OCI-LY1 (cell line): ENCODE measurements around the gene ESPL1.
A peak's percentile ranks its signal among the peaks of the same experiment; 100 is the strongest.

Experiments used
- H2AFZ ChIP-seq: fragments of 200-600 bp; sonication (generic), shearing (Covaris generic); 2 replicates; pipeline ENCODE4 v1.6.0; 2014; ENCODE audit warnings: antibody characterized with exemption, mild to moderate bottlenecking, low read length
- H3F3A ChIP-seq: fragments of 200-600 bp; sonication (generic), shearing (Covaris generic); 2 replicates; pipeline ENCODE4 v1.6.0; 2014; ENCODE audit warnings: mild to moderate bottlenecking, antibody characterized with exemption, low read length, moderate library complexity; ENCODE audit not compliant: insufficient read depth
- H3K27ac ChIP-seq: fragments of 200-600 bp; sonication (generic); 2 replicates; pipeline ENCODE4 v1.5.1; 2014; ENCODE audit warnings: low read length, mixed run types, mild to moderate bottlenecking, low read depth; ENCODE audit not compliant: poor library complexity, severe bottlenecking
- H3K27me3 ChIP-seq: fragments of 200-600 bp; sonication (generic); 2 replicates; pipeline ENCODE4 v1.6.0; 2014; ENCODE audit warnings: antibody characterized with exemption, mild to moderate bottlenecking, low read length, moderate library complexity; ENCODE audit not compliant: insufficient read depth
- H3K36me3 ChIP-seq: fragments of 200-600 bp; sonication (generic); 2 replicates; pipeline ENCODE4 v1.6.1; 2014; ENCODE audit warnings: mild to moderate bottlenecking, antibody characterized with exemption, low read length, moderate library complexity, mixed read lengths; ENCODE audit not compliant: insufficient read depth
- H3K4me1 ChIP-seq: fragments of 200-600 bp; sonication (generic); 2 replicates; pipeline ENCODE4 v1.5.1; 2014; ENCODE audit warnings: mild to moderate bottlenecking, low read length, moderate library complexity; ENCODE audit not compliant: insufficient read depth, severe bottlenecking
- H3K4me2 ChIP-seq: fragments of 200-600 bp; sonication (generic), shearing (Covaris generic); 2 replicates; pipeline ENCODE4 v1.6.1; 2014; ENCODE audit warnings: low read length
- H3K4me3 ChIP-seq: fragments of 200-600 bp; sonication (generic); 2 replicates; pipeline ENCODE4 v1.5.1; 2014; ENCODE audit warnings: low read length, low read depth, mild to moderate bottlenecking, mixed read lengths; ENCODE audit not compliant: poor library complexity, severe bottlenecking
- H3K79me2 ChIP-seq: fragments of 200-600 bp; shearing (Covaris generic); 2 replicates; pipeline ENCODE4 v1.6.1; 2016; ENCODE audit warnings: mixed run types, low read length, mixed read lengths; ENCODE audit not compliant: insufficient read depth
- H3K9ac ChIP-seq: fragments of 200-600 bp; sonication (generic), shearing (Covaris generic); 2 replicates; pipeline ENCODE4 v1.6.1; 2014; ENCODE audit warnings: mild to moderate bottlenecking, low read length, mixed read lengths
- H3K9me2 ChIP-seq: fragments of 200-600 bp; sonication (generic), shearing (Covaris generic); 2 replicates; pipeline ENCODE4 v1.6.1; 2014; ENCODE audit warnings: low read depth, mild to moderate bottlenecking, low read length, mixed read lengths
- H3K9me3 ChIP-seq: fragments of 200-600 bp; shearing (Covaris generic); 2 replicates; pipeline ENCODE4 v1.6.1; 2014; ENCODE audit warnings: low read length, mixed read lengths
- H4K20me1 ChIP-seq: fragments of 200-600 bp; sonication (generic), shearing (Covaris generic); 2 replicates; pipeline ENCODE4 v1.6.0; 2016; ENCODE audit warnings: mild to moderate bottlenecking, low read length; ENCODE audit not compliant: insufficient read depth
- EZH2 ChIP-seq: fragments of 200-600 bp; sonication (generic), shearing (Covaris generic); IDR thresholded peaks from 2 replicates; pipeline ENCODE4 v1.8.0; 2017; ENCODE audit warnings: borderline replicate concordance, mixed run types, mild to moderate bottlenecking, antibody characterized with exemption, low read length, moderate library complexity, mixed read lengths
- TF ChIP-seq, protein P1 (sequence below): fragments of 200-600 bp; sonication (generic), shearing (Covaris generic); IDR thresholded peaks from 2 replicates; pipeline ENCODE4 v1.5.1; 2017; ENCODE audit warnings: mild to moderate bottlenecking, antibody characterized with exemption, low read length, moderate library complexity, mixed read lengths

Gene ESPL1

DNA sequence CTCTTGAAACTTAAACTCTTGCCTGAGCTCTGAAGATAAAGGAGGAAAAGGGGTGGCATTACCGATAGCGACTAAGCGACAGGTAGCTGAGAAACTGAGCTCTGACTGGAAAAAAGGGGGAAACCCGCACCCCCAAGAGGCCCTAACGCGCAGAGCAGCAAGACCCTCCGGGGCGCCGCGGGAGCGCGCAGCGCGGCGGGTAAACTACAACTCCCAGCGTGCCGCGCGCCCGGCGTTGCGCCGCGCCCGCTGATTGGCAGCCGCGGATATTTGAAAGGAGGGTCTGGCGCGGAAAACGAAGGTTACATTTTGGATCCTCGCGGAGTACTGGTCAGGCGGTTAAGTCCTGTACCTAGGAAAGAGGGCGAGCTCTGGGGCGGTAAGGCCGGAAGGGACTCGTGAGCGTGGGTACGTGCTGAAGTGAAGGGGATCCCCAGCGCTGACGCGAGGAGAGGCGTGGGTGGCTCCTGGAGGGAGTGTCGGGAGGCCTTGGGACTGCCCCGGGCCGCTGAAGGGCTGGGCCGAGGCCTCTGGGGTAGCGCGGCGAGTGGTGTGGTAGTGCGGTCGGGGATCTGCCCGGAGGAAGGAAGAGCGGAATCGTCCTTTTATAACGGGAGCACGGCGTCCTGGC, at the start of gene ESPL1:
TSS of gene ESPL1 (plus strand) at position 301 of the 631 bp plus-strand sequence. CDS start 468 bp downstream, outside the sequence.
- Histone ChIP-seq H2AFZ (peak within 1 kb of the TSS; percentile 61; the same call in 1 of the 2 replicates), H3K4me2 (peak within 1 kb of the TSS; percentile 74), H3F3A (no peaks in the 10 kb centered on the region), H3K36me3 (peaks cover 31% of the 10 kb centered on the region; the same call in 1 of the 2 replicates), H3K9me3 (no peaks in the 10 kb centered on the region), H4K20me1 (no peaks in the 10 kb centered on the region), H3K79me2 (no peaks in the 10 kb centered on the region), H3K27ac (peak within 1 kb of the TSS; percentile 33), H3K4me3 (peak within 1 kb of the TSS; percentile 75), H3K9me2 (no peaks in the 10 kb centered on the region), H3K27me3 (no peaks in the 10 kb centered on the region), H3K9ac (peak within 1 kb of the TSS; percentile 80), H3K4me1 (peaks cover 29% of the 10 kb centered on the region)
- TF ChIP-seq, protein P1, sequence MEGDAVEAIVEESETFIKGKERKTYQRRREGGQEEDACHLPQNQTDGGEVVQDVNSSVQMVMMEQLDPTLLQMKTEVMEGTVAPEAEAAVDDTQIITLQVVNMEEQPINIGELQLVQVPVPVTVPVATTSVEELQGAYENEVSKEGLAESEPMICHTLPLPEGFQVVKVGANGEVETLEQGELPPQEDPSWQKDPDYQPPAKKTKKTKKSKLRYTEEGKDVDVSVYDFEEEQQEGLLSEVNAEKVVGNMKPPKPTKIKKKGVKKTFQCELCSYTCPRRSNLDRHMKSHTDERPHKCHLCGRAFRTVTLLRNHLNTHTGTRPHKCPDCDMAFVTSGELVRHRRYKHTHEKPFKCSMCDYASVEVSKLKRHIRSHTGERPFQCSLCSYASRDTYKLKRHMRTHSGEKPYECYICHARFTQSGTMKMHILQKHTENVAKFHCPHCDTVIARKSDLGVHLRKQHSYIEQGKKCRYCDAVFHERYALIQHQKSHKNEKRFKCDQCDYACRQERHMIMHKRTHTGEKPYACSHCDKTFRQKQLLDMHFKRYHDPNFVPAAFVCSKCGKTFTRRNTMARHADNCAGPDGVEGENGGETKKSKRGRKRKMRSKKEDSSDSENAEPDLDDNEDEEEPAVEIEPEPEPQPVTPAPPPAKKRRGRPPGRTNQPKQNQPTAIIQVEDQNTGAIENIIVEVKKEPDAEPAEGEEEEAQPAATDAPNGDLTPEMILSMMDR = peak; percentile 69
- TF ChIP-seq EZH2 = no peak

DNA sequence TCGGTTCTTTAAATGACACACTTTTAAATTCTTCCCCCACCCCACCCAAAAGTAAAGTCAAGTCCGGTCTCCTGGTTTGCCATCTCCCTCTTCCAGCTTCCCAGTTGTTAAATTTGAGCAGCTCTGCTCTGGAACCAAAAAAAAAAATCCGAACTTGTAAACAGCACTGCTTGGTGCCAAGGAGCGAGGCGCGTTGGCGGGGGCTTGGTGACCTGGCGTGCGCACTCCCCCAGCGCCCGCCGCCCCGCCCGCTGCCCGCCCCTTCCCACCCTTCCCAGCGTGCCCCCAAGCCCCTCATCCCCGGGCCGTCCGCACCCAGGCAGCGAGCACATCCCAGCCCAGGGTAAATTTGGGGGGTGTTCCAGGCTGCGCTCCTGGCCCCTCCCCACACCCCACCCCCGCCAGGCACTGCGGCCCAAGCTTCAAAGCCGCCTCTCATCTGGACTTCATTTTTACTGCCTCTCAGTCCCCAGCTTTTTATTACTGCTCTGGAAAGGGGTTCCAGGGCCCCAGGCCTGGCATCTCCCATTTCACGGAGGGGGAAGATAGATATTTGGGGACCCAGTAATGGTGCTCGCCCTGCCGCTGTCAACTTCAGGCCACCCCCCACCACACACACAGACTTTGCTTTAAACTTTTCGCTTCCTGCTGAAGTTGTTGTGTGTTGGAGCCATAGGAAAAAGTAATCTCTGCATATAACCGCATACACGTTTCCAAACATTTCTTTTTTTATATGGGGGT, 49.4 kb upstream of the ESPL1 start:
- H3K4me3 ChIP-seq = no peak overlapping the region
- H3K4me2 ChIP-seq = no peak overlapping the region

DNA sequence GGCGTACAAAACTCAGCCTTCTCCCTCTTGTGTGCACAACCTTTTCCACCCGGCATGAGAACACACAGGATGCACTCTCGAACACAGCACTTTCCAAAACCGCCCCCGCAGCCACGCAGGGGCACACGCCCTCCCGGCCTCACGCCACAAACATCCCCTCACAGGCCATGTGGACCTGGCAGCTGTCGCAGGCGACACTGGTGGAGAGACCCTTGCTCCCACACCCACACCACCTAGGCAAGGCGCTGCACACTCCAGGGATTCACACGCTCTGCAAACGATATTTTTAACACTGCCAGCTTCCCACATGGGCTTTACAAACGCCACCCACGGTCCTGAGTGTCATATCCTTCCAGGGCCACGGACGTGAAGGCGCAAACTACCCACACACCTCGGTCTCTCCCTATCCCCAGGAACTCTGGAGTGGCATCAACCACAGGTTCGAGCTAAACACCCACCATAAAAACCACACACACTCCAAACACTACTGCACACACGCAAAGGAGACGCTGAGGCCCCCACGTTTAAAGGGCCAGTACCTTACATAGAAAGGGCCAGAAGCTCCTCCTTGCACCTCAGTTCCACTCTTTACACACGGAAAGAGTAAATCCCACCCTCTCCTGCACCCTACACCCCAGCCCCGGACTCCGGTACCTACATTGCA, 48.7 kb upstream of the ESPL1 start:
- Histone ChIP-seq H3K9me2 (no peaks in the 10 kb centered on the region), H3K9ac (peak overlapping the region; percentile 13; the same call in 1 of the 2 replicates), H3K79me2 (no peaks in the 10 kb centered on the region), H3F3A (no peaks in the 10 kb centered on the region), H3K36me3 (no peaks in the 10 kb centered on the region), H3K4me2 (peak overlapping the region; percentile 95), H4K20me1 (no peaks in the 10 kb centered on the region), H3K9me3 (no peaks in the 10 kb centered on the region), H2AFZ (no peak overlapping the region), H3K27ac (no peak overlapping the region), H3K27me3 (peaks cover 3% of the 10 kb centered on the region; the same call in 1 of the 2 replicates), H3K4me1 (peaks cover 22% of the 10 kb centered on the region), H3K4me3 (peak overlapping the region; percentile 69)
- TF ChIP-seq EZH2 = no peak
- TF ChIP-seq, protein P1 = no peak

More for the DNA sequence above, 49.4 kb upstream of the ESPL1 start:
- no peaks in the 10 kb centered on the region for H4K20me1 ChIP-seq
- H3K36me3 ChIP-seq = no peaks in the 10 kb centered on the region
- no peaks in the 10 kb centered on the region for H3K79me2 ChIP-seq
- peaks cover 22% of the 10 kb centered on the region for H3K4me1 ChIP-seq
- H2AFZ ChIP-seq = no peak overlapping the region
- no peaks in the 10 kb centered on the region for H3K9me2 ChIP-seq
- H3K27me3 ChIP-seq = peaks cover 3% of the 10 kb centered on the region; the same call in 1 of the 2 replicates
- no peaks in the 10 kb centered on the region for H3F3A ChIP-seq
- no peaks in the 10 kb centered on the region for H3K9me3 ChIP-seq
- no peak overlapping the region for H3K9ac ChIP-seq
- H3K27ac ChIP-seq = no peak overlapping the region
- TF ChIP-seq EZH2 = no peak
- TF ChIP-seq, protein P1 = no peak
